H1 (cell line): Measurements from ENCODE around the gene PPP1CA. TPM values are rescaled to one million over a fixed set of nuclear protein-coding genes. Genes with fewer than 3 reads are reported as not detected.

ENCODE experiments used
- CTCF ChIA-PET: fragments of 300-600 bp; sonication (Branson Sonifier 250); formaldehyde crosslinking; loops from one replicate; lab custom pipeline; 2021; ENCODE audit not compliant: partially characterized antibody; lab: Charles Lee
- POLR2A ChIA-PET: fragments of 300-600 bp; sonication (Branson Sonifier 250); formaldehyde crosslinking; loops from one replicate; lab custom pipeline; 2021; ENCODE audit warnings: inconsistent platforms; ENCODE audit not compliant: partially characterized antibody; lab: Charles Lee
- DNase-seq, 2 experiments: peaks; one replicate each; pipeline versions ENCODE4 v3.0.0 to v3.0.0-alpha.2; 2010 to 2022; ENCODE audit warnings: low spot score in 2 of 2, low read depth in 1 of 2, mixed read lengths in 1 of 2
- FAIRE-seq: peaks from 2 replicates; lab custom pipeline; 2011; peaks lifted over from hg19 to GRCh38; lab: Jason Lieb, UNC
- H2AFZ ChIP-seq: 2 replicates; pipeline ENCODE4 v1.8.1; 2012; ENCODE audit warnings: low read length, inconsistent platforms
- H2AK5ac ChIP-seq: 2 replicates; pipeline ENCODE4 v1.6.1; 2013; ENCODE audit warnings: low read depth, low read length
- H2BK120ac ChIP-seq: replicated peaks from 2 replicates; pipeline ENCODE3; 2013; ENCODE audit warnings: low read depth, low read length, inconsistent platforms
- H2BK12ac ChIP-seq: 2 replicates; pipeline ENCODE4 v1.6.1; 2013; ENCODE audit warnings: low read depth, low read length
- H2BK15ac ChIP-seq: 2 replicates; pipeline ENCODE4 v1.6.1; 2013; ENCODE audit warnings: low read length
- H2BK20ac ChIP-seq: 2 replicates; pipeline ENCODE4 v1.6.1; 2013; ENCODE audit warnings: low read length
- H2BK5ac ChIP-seq: 2 replicates; pipeline ENCODE4 v1.6.1; 2013; ENCODE audit warnings: low read depth, low read length
- H3K14ac ChIP-seq: 2 replicates; pipeline ENCODE4 v1.6.1; 2013; ENCODE audit warnings: inconsistent platforms; ENCODE audit not compliant: insufficient read length
- H3K18ac ChIP-seq: 2 replicates; pipeline ENCODE4 v1.6.1; 2013; ENCODE audit warnings: low read length; ENCODE audit errors: extremely low read depth
- H3K23ac ChIP-seq: 2 replicates; pipeline ENCODE4 v1.6.1; 2013; ENCODE audit warnings: inconsistent platforms; ENCODE audit not compliant: insufficient read length
- H3K23me2 ChIP-seq: 2 replicates; pipeline ENCODE4 v1.6.1; 2013; ENCODE audit warnings: low read depth, low read length
- H3K27ac ChIP-seq: 2 replicates; pipeline ENCODE4 v1.6.1; 2011; ENCODE audit warnings: low read depth, low read length, inconsistent platforms
- H3K27me3 ChIP-seq, 4 experiments: replicated peaks in 1 of 4; 1 replicate in 1 of 4; 2 replicates in 3 of 4; pipeline versions ENCODE4 v1.6.1 to v1.8.1; 2011 to 2013; ENCODE audit warnings: low read length in 3 of 4, mild to moderate bottlenecking in 3 of 4, inconsistent platforms in 2 of 4, mixed read lengths in 2 of 4, moderate library complexity in 1 of 4; ENCODE audit not compliant: control insufficient read depth in 3 of 4, insufficient read depth in 3 of 4; ENCODE audit errors: extremely low read depth in 1 of 4
- H3K36me3 ChIP-seq, 4 experiments: 2 replicates each; pipeline versions ENCODE4 v1.6.1 to v1.8.1; 2011 to 2013; ENCODE audit warnings: mild to moderate bottlenecking in 4 of 4, low read length in 3 of 4, moderate library complexity in 2 of 4, control low read depth in 1 of 4, inconsistent platforms in 1 of 4; ENCODE audit not compliant: insufficient read depth in 4 of 4, control insufficient read depth in 2 of 4
- H3K4ac ChIP-seq: replicated peaks from 2 replicates; pipeline ENCODE3; 2013; ENCODE audit warnings: low read length, low read depth, mixed read lengths, inconsistent platforms; ENCODE audit not compliant: insufficient read length
- H3K4me1 ChIP-seq, 4 experiments: replicated peaks in 1 of 4; 1 replicate in 1 of 4; 2 replicates in 3 of 4; pipeline versions ENCODE4 v1.6.1 to v1.8.1; 2011 to 2013; ENCODE audit warnings: low read length in 3 of 4, inconsistent platforms in 2 of 4, mixed read lengths in 1 of 4; ENCODE audit not compliant: insufficient read depth in 4 of 4, control insufficient read depth in 3 of 4
- H3K4me2 ChIP-seq, 2 experiments: 2 replicates each; pipeline versions ENCODE4 v1.6.1 to v1.8.1; 2011 to 2013; ENCODE audit warnings: low read depth in 2 of 2, low read length in 2 of 2, control low read depth in 1 of 2, inconsistent platforms in 1 of 2, mild to moderate bottlenecking in 1 of 2; ENCODE audit not compliant: insufficient read depth in 1 of 2
- H3K4me3 ChIP-seq, 4 experiments: fragments of 200-600, 300-600 bp in 1 of 4; sonication (generic), shearing (Covaris generic), sonication (Bioruptor Twin) in 1 of 4; 2 replicates each; pipeline versions ENCODE4 v1.5.1 to v1.8.1; 2011 to 2016; ENCODE audit warnings: low read length in 4 of 4, low read depth in 3 of 4, control low read depth in 2 of 4, inconsistent platforms in 2 of 4, mild to moderate bottlenecking in 2 of 4, mixed read lengths in 1 of 4, moderate library complexity in 1 of 4; ENCODE audit not compliant: insufficient read depth in 2 of 4; ENCODE audit errors: extremely low read depth in 1 of 4
- H3K56ac ChIP-seq: replicated peaks from 2 replicates; pipeline ENCODE3; 2013; ENCODE audit warnings: low read depth, mild to moderate bottlenecking, mixed read lengths, low read length, inconsistent platforms; ENCODE audit not compliant: insufficient read length
- H3K79me1 ChIP-seq: 2 replicates; pipeline ENCODE4 v1.6.1; 2013; ENCODE audit warnings: low read depth, low read length, control low read depth
- H3K79me2 ChIP-seq, 2 experiments: 2 replicates each; pipeline versions ENCODE4 v1.6.1 to v1.8.1; 2012 to 2013; ENCODE audit warnings: low read length in 2 of 2, mild to moderate bottlenecking in 2 of 2, inconsistent platforms in 1 of 2; ENCODE audit not compliant: insufficient read depth in 2 of 2, control insufficient read depth in 1 of 2
- H3K9ac ChIP-seq, 4 experiments: replicated peaks in 1 of 4; 1 replicate in 1 of 4; 2 replicates in 3 of 4; pipeline versions ENCODE4 v1.6.1 to v1.8.1; 2011 to 2013; ENCODE audit warnings: low read depth in 3 of 4, low read length in 3 of 4, control low read depth in 2 of 4, mild to moderate bottlenecking in 2 of 4, moderate library complexity in 2 of 4, inconsistent platforms in 1 of 4; ENCODE audit errors: extremely low read depth in 1 of 4
- H3K9me3 ChIP-seq, 2 experiments: 2 replicates each; pipeline versions ENCODE4 v1.6.1 to v1.8.1; 2012 to 2013; ENCODE audit warnings: mild to moderate bottlenecking in 2 of 2, moderate library complexity in 2 of 2, control low read depth in 1 of 2, inconsistent platforms in 1 of 2, low read depth in 1 of 2, low read length in 1 of 2, mixed read lengths in 1 of 2; ENCODE audit not compliant: insufficient read depth in 2 of 2
- H4K20me1 ChIP-seq, 2 experiments: replicated peaks in 1 of 2; 2 replicates each; pipeline versions ENCODE3 to v1.8.1; 2011 to 2013; ENCODE audit warnings: inconsistent platforms in 2 of 2, low read length in 2 of 2, mild to moderate bottlenecking in 1 of 2; ENCODE audit not compliant: insufficient read depth in 2 of 2, control insufficient read depth in 1 of 2
- H4K5ac ChIP-seq: 2 replicates; pipeline ENCODE4 v1.6.1; 2013; ENCODE audit warnings: low read length, low read depth, mixed read lengths, inconsistent platforms; ENCODE audit not compliant: insufficient read length
- H4K8ac ChIP-seq: 2 replicates; pipeline ENCODE4 v1.8.0; 2013; ENCODE audit warnings: mild to moderate bottlenecking, moderate library complexity, low read length, inconsistent platforms; ENCODE audit not compliant: insufficient read depth; ENCODE audit errors: extremely low read depth
- H4K91ac ChIP-seq: replicated peaks from 2 replicates; pipeline ENCODE3; 2013; ENCODE audit warnings: low read length, mixed read lengths, inconsistent platforms; ENCODE audit not compliant: insufficient read length
- CEBPB ChIP-seq: IDR thresholded peaks from 2 replicates; pipeline ENCODE4 v1.6.1; 2012; ENCODE audit warnings: low read depth, low read length
- CREB1 ChIP-seq: IDR thresholded peaks from 2 replicates; pipeline ENCODE4 v1.6.1; 2012; ENCODE audit warnings: inconsistent platforms
- POLR2AphosphoS5 ChIP-seq: IDR thresholded peaks from 2 replicates; pipeline ENCODE4 v1.6.1; 2011; ENCODE audit warnings: low read depth, low read length
- SP1 ChIP-seq: IDR thresholded peaks from 2 replicates; pipeline ENCODE4 v1.6.1; 2011; ENCODE audit warnings: low read depth, low read length
- YY1 ChIP-seq: IDR thresholded peaks from 2 replicates; pipeline ENCODE4 v1.6.1; 2011; ENCODE audit warnings: low read depth, mild to moderate bottlenecking, low read length
- WGBS, 2 experiments: shearing (Covaris generic) in 1 of 2; methylation state at CpG; one replicate each; pipeline versions ENCODE4 v1.1.6 to v1.1.7; 2013 to 2015; ENCODE audit warnings: low lambda C conversion rate in 2 of 2, mixed read lengths in 2 of 2, inconsistent platforms in 1 of 2, low coverage in 1 of 2, missing lambda C conversion rate in 1 of 2; ENCODE audit not compliant: insufficient replicate concordance in 2 of 2, insufficient coverage in 1 of 2, insufficient read length in 1 of 2; ENCODE audit errors: extremely low coverage in 1 of 2, missing lambda C conversion rate in 1 of 2; 5-methylcytosine and 5-hydroxymethylcytosine counted together
- polyA plus RNA-seq, 7 experiments: library from polyadenylated mRNA; depleted of rRNA in 3 of 7; stranded (reverse) in 5 of 7; unstranded in 2 of 7; fragments of >200 nt in 5 of 7; fragments of 200-250 nt in 2 of 7; gene quantifications; 1 replicate in 5 of 7; 2 replicates in 1 of 7; 4 replicates in 1 of 7; pipeline versions ENCODE4 v1.2.1 to v1.2.3, GENCODE V29; 2011 to 2013; ENCODE audit warnings: missing spikeins in 2 of 7, mixed read lengths in 2 of 7
- total RNA-seq: library from RNA; stranded (reverse); fragmentation: NEBNext Ultra II Directional; extraction: Animal tissue kit (Norgen Biotek cat#: 25700); gene quantifications from 2 replicates; pipeline ENCODE4 v1.2.1, GENCODE V29; 2021
- TF ChIP-seq, protein P1 (sequence below): IDR thresholded peaks from 2 replicates; pipeline ENCODE4 v1.6.1; 2012; ENCODE audit warnings: low read length, inconsistent platforms

Gene PPP1CA
- total and polyA plus RNA-seq, 2 of the 8 experiments (the other 6 are each of a cell fraction or from before 2014, with no cell fraction given) = 198 to 359 TPM

DNA sequence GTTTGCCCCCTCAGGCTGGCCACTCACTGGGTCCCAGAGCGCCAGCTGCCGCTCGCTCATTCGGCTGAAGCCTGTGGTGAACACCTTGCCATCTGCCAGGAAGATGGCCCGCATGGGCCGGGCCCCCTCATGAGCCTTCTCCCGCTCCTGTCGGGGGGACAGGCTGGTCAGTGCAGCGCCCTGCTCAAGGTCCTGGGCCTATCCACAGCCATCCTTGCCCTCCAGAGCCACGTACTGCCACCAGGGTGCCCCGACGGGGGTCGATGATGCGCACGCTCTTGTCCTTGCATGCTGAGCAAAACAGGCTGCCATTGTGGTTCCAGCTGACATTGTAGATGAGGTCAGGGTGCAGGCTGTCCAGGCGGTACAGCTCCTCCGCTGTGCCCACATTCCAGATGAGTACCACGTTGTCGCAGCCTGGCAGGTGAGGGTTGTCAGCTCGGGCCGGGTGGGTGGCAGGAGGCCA is 39.5 kb upstream of the PPP1CA start:
- H4K5ac ChIP-seq = no peak overlapping the region
- 93% methylated on average over 21 of the region's 21 CpGs; no CpG with 5 or more reads in 1 of the 2 experiments for WGBS, 2 experiments
- H3K4me3 ChIP-seq = no peak overlapping the region
- H2BK120ac ChIP-seq = no peak overlapping the region
- no peak overlapping the region for H4K8ac ChIP-seq
- H3K14ac ChIP-seq = no peak overlapping the region
- no peak overlapping the region for H3K18ac ChIP-seq
- peaks cover 2% of the 10 kb centered on the region; the same call in 1 of the 2 replicates for H3K23me2 ChIP-seq
- no peak overlapping the region for H3K4me2 ChIP-seq
- POLR2A ChIA-PET = interaction anchor here (0.7 to 12.5 kb wide), 11 partner anchors 9 to 64 kb away, joined by 3 to 104 read pairs (median 5); partner anchors contain the start of genes CARNS1, PITPNM1 and PPP1CA
- H3K56ac ChIP-seq = no peak overlapping the region
- no peak overlapping the region for H3K9ac ChIP-seq
- TF ChIP-seq, protein P1, sequence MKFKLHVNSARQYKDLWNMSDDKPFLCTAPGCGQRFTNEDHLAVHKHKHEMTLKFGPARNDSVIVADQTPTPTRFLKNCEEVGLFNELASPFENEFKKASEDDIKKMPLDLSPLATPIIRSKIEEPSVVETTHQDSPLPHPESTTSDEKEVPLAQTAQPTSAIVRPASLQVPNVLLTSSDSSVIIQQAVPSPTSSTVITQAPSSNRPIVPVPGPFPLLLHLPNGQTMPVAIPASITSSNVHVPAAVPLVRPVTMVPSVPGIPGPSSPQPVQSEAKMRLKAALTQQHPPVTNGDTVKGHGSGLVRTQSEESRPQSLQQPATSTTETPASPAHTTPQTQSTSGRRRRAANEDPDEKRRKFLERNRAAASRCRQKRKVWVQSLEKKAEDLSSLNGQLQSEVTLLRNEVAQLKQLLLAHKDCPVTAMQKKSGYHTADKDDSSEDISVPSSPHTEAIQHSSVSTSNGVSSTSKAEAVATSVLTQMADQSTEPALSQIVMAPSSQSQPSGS = no peak
- TF ChIP-seq SP1 (no peak), YY1 (no peak), CREB1 (no peak), CEBPB (no peak), POLR2AphosphoS5 (no peak)
- H4K20me1 ChIP-seq = peaks cover 4 to 15% of the 10 kb centered on the region in 2 experiments
- no peak overlapping the region for H2AK5ac ChIP-seq
- no peak for FAIRE-seq
- no peak overlapping the region for H3K23ac ChIP-seq
- no peaks in the 10 kb centered on the region for H3K27me3 ChIP-seq
- no peak overlapping the region for H2BK20ac ChIP-seq
- H3K79me2 ChIP-seq = no peaks in the 10 kb centered on the region
- no peak overlapping the region for H3K27ac ChIP-seq
- H2BK5ac ChIP-seq = no peak overlapping the region
- H3K36me3 ChIP-seq = peaks cover 6 to 18% (median 10%) of the 10 kb centered on the region in 4 experiments; a peak in 5 of 8 replicates
- peaks cover 0 to 20% (median 13%) of the 10 kb centered on the region in 4 experiments; a peak in 6 of 7 replicates for H3K4me1 ChIP-seq
- no peak overlapping the region for H4K91ac ChIP-seq
- DNase-seq = no peak
- no peak overlapping the region for H2BK15ac ChIP-seq
- H3K4ac ChIP-seq = no peak overlapping the region
- H2BK12ac ChIP-seq = no peak overlapping the region
- H3K9me3 ChIP-seq = no peaks in the 10 kb centered on the region
- H3K79me1 ChIP-seq = 0 out of 2 replicates have a peak, but pooled peaks cover 2% of the 10 kb centered on the region
- no peak overlapping the region for H2AFZ ChIP-seq
- CTCF ChIA-PET = interaction anchor here (0.9 kb wide), 1 partner anchor 101 kb away, joined by 3 read pairs; no protein-coding TSS in a partner anchor
